HCT116 (cell line): ENCODE data around the gene MOV10L1. TPM values are rescaled to one million over a fixed set of nuclear protein-coding genes. Genes with fewer than 3 reads are reported as not detected.

ENCODE experiments used
- ATAC-seq: fragments of 200-7000 bp; cut with Tn5 transposase; 2 replicates; pipeline ENCODE4 v1.9.1; 2020; ENCODE audit warnings: mild to moderate bottlenecking, moderate library complexity
- BruUV-seq: library from RNA; stranded (reverse); fragments of 400-500 nt; replicated peaks from 2 replicates; lab custom pipeline; 2021; lab: Mats Ljungman, UMichigan
- CTCF ChIA-PET: fragments of 300-600 bp; sonication (Branson Sonifier 250); formaldehyde crosslinking; loops from one replicate; lab custom pipeline; 2021; ENCODE audit warnings: antibody characterized with exemption; lab: Charles Lee
- POLR2A ChIA-PET: fragments of 300-600, 350-600 bp; sonication (Branson Sonifier 250); formaldehyde crosslinking; loops from one replicate; lab custom pipeline; 2021; ENCODE audit warnings: antibody characterized with exemption; lab: Charles Lee
- RAD21 ChIA-PET, 2 experiments: fragments of 300-600 bp; sonication (Branson Sonifier 250); formaldehyde crosslinking; loops; one replicate each; lab custom pipeline; 2023; ENCODE audit warnings: low total read pairs in 2 of 2; ENCODE audit not compliant: uncharacterized antibody in 2 of 2, unreplicated experiment in 2 of 2, low non-redundant PET in 1 of 2; lab: Charles Lee
- DNase-seq: peaks from one replicate; pipeline ENCODE4 v3.0.0-alpha.2; 2010; ENCODE audit warnings: low read depth, low spot score
- H2AFZ ChIP-seq: fragments of 200-600 bp; shearing (Covaris generic), sonication (generic); 2 replicates; pipeline ENCODE4 v1.6.1; 2017; ENCODE audit warnings: low read depth, mixed run types, mixed read lengths, antibody characterized with exemption, low read length; ENCODE audit not compliant: poor library complexity, severe bottlenecking
- H3K27ac ChIP-seq: 2 replicates; pipeline ENCODE4 v1.5.1; 2012; ENCODE audit warnings: low read depth, low read length
- H3K27me3 ChIP-seq: fragments of 200-600 bp; sonication (generic); 2 replicates; pipeline ENCODE4 v1.6.1; 2016; ENCODE audit warnings: mixed run types, low read length, mixed read lengths; ENCODE audit not compliant: insufficient read depth
- H3K36me3 ChIP-seq, 2 experiments: fragments of 200-500 bp in 1 of 2; fragments of 200-600 bp in 1 of 2; sonication (Bioruptor generic) in 1 of 2; sonication (generic) in 1 of 2; 2 replicates each; pipeline versions ENCODE4 v1.5.1 to v1.6.1; 2014 to 2016; ENCODE audit warnings: low read length in 2 of 2, inconsistent platforms in 1 of 2, mixed read lengths in 1 of 2, mixed run types in 1 of 2; ENCODE audit not compliant: insufficient read depth in 2 of 2, control insufficient read depth in 1 of 2
- H3K4me1 ChIP-seq, 2 experiments: fragments of 200-600 bp in 1 of 2; sonication (generic) in 1 of 2; 2 replicates each; pipeline versions ENCODE4 v1.5.1 to v1.6.1; 2012 to 2017; ENCODE audit warnings: low read length in 2 of 2, inconsistent platforms in 1 of 2, mild to moderate bottlenecking in 1 of 2, mixed read lengths in 1 of 2, mixed run types in 1 of 2, moderate library complexity in 1 of 2; ENCODE audit not compliant: insufficient read depth in 2 of 2, control insufficient read depth in 1 of 2
- H3K4me2 ChIP-seq: fragments of 200-600 bp; sonication (generic); 2 replicates; pipeline ENCODE4 v1.6.1; 2017; ENCODE audit warnings: mixed run types, low read length, mixed read lengths
- H3K4me3 ChIP-seq, 2 experiments: fragments of 200-600 bp in 1 of 2; sonication (generic) in 1 of 2; replicated peaks in 1 of 2; 2 replicates each; pipeline ENCODE4 v1.5.1; 2011 to 2016; ENCODE audit warnings: low read length in 2 of 2, control low read depth in 1 of 2, low read depth in 1 of 2, mild to moderate bottlenecking in 1 of 2, mixed read lengths in 1 of 2, mixed run types in 1 of 2
- H3K79me2 ChIP-seq: fragments of 200-600 bp; sonication (generic); 2 replicates; pipeline ENCODE4 v1.6.1; 2017; ENCODE audit warnings: mild to moderate bottlenecking, mixed run types, low read length, moderate library complexity, mixed read lengths; ENCODE audit not compliant: insufficient read depth
- H3K9ac ChIP-seq: fragments of 200-600 bp; sonication (generic); 2 replicates; pipeline ENCODE4 v1.6.1; 2016; ENCODE audit warnings: low read length, mixed read lengths
- H3K9me2 ChIP-seq: fragments of 200-600 bp; sonication (generic), shearing (Covaris generic); 2 replicates; pipeline ENCODE4 v1.6.1; 2017; ENCODE audit warnings: mixed run types, mild to moderate bottlenecking, moderate library complexity; ENCODE audit not compliant: insufficient read depth
- H3K9me3 ChIP-seq, 2 experiments: fragments of 200-500 bp in 1 of 2; fragments of 200-600 bp in 1 of 2; sonication (Bioruptor generic) in 1 of 2; sonication (generic) in 1 of 2; 2 replicates each; pipeline ENCODE4 v1.6.1; 2014 to 2017; ENCODE audit warnings: low read length in 2 of 2, mixed read lengths in 2 of 2, inconsistent platforms in 1 of 2, low read depth in 1 of 2, mild to moderate bottlenecking in 1 of 2, mixed run types in 1 of 2, moderate library complexity in 1 of 2; ENCODE audit not compliant: control insufficient read depth in 1 of 2, insufficient read depth in 1 of 2
- H4K20me1 ChIP-seq: fragments of 200-600 bp; sonication (generic), shearing (Covaris generic); 2 replicates; pipeline ENCODE4 v1.6.1; 2017; ENCODE audit warnings: mixed run types, mild to moderate bottlenecking, moderate library complexity; ENCODE audit not compliant: insufficient read depth
- ATF3 ChIP-seq: IDR thresholded peaks from 2 replicates; pipeline ENCODE4 v1.6.1; 2012
- CBX3 ChIP-seq: IDR thresholded peaks from 2 replicates; pipeline ENCODE4 v1.6.1; 2012; ENCODE audit warnings: low read depth
- CEBPB ChIP-seq: IDR thresholded peaks from 2 replicates; pipeline ENCODE4 v1.6.1; 2012; ENCODE audit warnings: low read depth
- CTCF ChIP-seq, 3 experiments: fragments of 200-600 bp in 1 of 3; sonication (generic) in 1 of 3; IDR thresholded peaks in 2 of 3; conservative IDR thresholded peaks in 1 of 3; 2 replicates each; pipeline ENCODE4 v1.5.1; 2012 to 2017; ENCODE audit warnings: low read depth in 2 of 3, low read length in 2 of 3, antibody characterized with exemption in 1 of 3, borderline replicate concordance in 1 of 3, control low read depth in 1 of 3, mild to moderate bottlenecking in 1 of 3, mixed read lengths in 1 of 3, mixed run types in 1 of 3, moderate library complexity in 1 of 3; ENCODE audit not compliant: insufficient read depth in 1 of 3
- EGR1 ChIP-seq: IDR thresholded peaks from 2 replicates; pipeline ENCODE4 v1.6.1; 2012; ENCODE audit warnings: low read depth
- EZH2 ChIP-seq: fragments of 200-600 bp; sonication (generic); IDR thresholded peaks from 2 replicates; pipeline ENCODE4 v1.6.1; 2017; ENCODE audit warnings: antibody characterized with exemption, mixed run types
- EZH2phosphoT487 ChIP-seq: fragments of 200-600 bp; IDR thresholded peaks from 2 replicates; pipeline ENCODE4 v1.6.1; 2018; ENCODE audit warnings: antibody characterized with exemption, borderline replicate concordance
- FOSL1 ChIP-seq: IDR thresholded peaks from 2 replicates; pipeline ENCODE4 v1.6.1; 2012; ENCODE audit warnings: low read depth
- JUND ChIP-seq: IDR thresholded peaks from 2 replicates; pipeline ENCODE4 v1.6.1; 2012
- MAX ChIP-seq: IDR thresholded peaks from 2 replicates; pipeline ENCODE4 v1.6.1; 2012
- POLR2A ChIP-seq: IDR thresholded peaks from 2 replicates; pipeline ENCODE4 v1.7.0; 2011; ENCODE audit warnings: borderline replicate concordance; ENCODE audit not compliant: insufficient read depth, insufficient read length; ENCODE audit errors: extremely low read depth
- POLR2AphosphoS5 ChIP-seq: IDR thresholded peaks from 2 replicates; pipeline ENCODE4 v1.6.1; 2011; ENCODE audit warnings: mild to moderate bottlenecking, low read depth, low read length, moderate library complexity
- RAD21 ChIP-seq: IDR thresholded peaks from 2 replicates; pipeline ENCODE4 v1.6.1; 2012; ENCODE audit warnings: low read depth, mild to moderate bottlenecking
- REST ChIP-seq: IDR thresholded peaks from 2 replicates; pipeline ENCODE4 v1.6.1; 2012; ENCODE audit warnings: low read depth
- SIN3A ChIP-seq: IDR thresholded peaks from 2 replicates; pipeline ENCODE4 v1.6.1; 2012; ENCODE audit warnings: low read depth
- SP1 ChIP-seq: IDR thresholded peaks from 2 replicates; pipeline ENCODE4 v1.6.1; 2012; ENCODE audit warnings: low read depth
- SRF ChIP-seq: IDR thresholded peaks from 2 replicates; pipeline ENCODE4 v1.6.1; 2012; ENCODE audit warnings: low read depth
- ZBTB33 ChIP-seq: IDR thresholded peaks from 2 replicates; pipeline ENCODE4 v1.6.1; 2011; ENCODE audit warnings: mild to moderate bottlenecking, low read length, moderate library complexity; ENCODE audit not compliant: insufficient replicate concordance; ENCODE audit errors: extremely low read depth
- ZFX ChIP-seq: fragments of 450-650 bp; IDR thresholded peaks from 2 replicates; pipeline ENCODE4 v1.6.1; 2017
- ZNF274 ChIP-seq: fragments of 200-500 bp; sonication (Bioruptor generic); IDR thresholded peaks from 2 replicates; pipeline ENCODE4 v1.6.1; 2014; ENCODE audit warnings: mild to moderate bottlenecking, low read depth, low read length, inconsistent platforms
- intact Hi-C: fragments of 100-400 bp; cut with micrococcal nuclease; formaldehyde crosslinking; loops from 2 replicates; pipeline ENCODE4 v1.10.0; 2022
- total RNA-seq: library from RNA; stranded (reverse); gene quantifications from one replicate; pipeline ENCODE4 v1.2.1, GENCODE V29; 2021; ENCODE audit not compliant: unreplicated experiment

The MOV10L1 gene
- total RNA-seq, 1 experiment from 2014 or later, result not detected

GRCh38 chr22:50150161-50151129, 60.6 kb downstream of the MOV10L1 start:
- H2AFZ ChIP-seq, result no peak overlapping the region
- DNase-seq (no peak), ATAC-seq (no peak)
- H3K4me2 ChIP-seq, result no peak overlapping the region
- H3K9me3 ChIP-seq, result no peaks in the 10 kb centered on the region
- no peaks in the 10 kb centered on the region for H3K9me2 ChIP-seq
- no peak overlapping the region for H3K4me3 ChIP-seq
- intact Hi-C loops, result no loop called here
- RAD21 ChIA-PET, result no interaction called here
- POLR2A ChIA-PET, result no interaction called here
- no peaks in the 10 kb centered on the region for H3K36me3 ChIP-seq
- BruUV-seq, result no TSS peak
- no peaks in the 10 kb centered on the region for H3K79me2 ChIP-seq
- H3K27ac ChIP-seq, result no peak overlapping the region
- TF ChIP-seq ZBTB33, result no peak
- no peak for TF ChIP-seq CTCF (IDR thresholded peaks at IDR 0.05 in 2 of 3, conservative IDR thresholded peaks at IDR 0.05 in 1 of 3; ENCODE audit: borderline replicate concordance in 1 of 3, insufficient read depth in 1 of 3, low read depth in 2 of 3, low read length in 2 of 3)
- no peak for TF ChIP-seq POLR2AphosphoS5
- no peak for TF ChIP-seq EGR1
- no peak for TF ChIP-seq MAX
- TF ChIP-seq EZH2, result no peak
- TF ChIP-seq CEBPB, result no peak
- no peak for TF ChIP-seq JUND
- no peak for TF ChIP-seq SP1
- no peak for TF ChIP-seq RAD21
- no peak for TF ChIP-seq POLR2A
- no peak for TF ChIP-seq REST
- no peak for TF ChIP-seq EZH2phosphoT487
- TF ChIP-seq SIN3A, result no peak
- no peak for TF ChIP-seq FOSL1
- TF ChIP-seq ZNF274, result no peak
- TF ChIP-seq ATF3, result no peak
- TF ChIP-seq CBX3, result no peak
- no peak for TF ChIP-seq ZFX
- TF ChIP-seq SRF, result no peak
- no peak overlapping the region for H3K9ac ChIP-seq
- H3K27me3 ChIP-seq, result no peaks in the 10 kb centered on the region
- CTCF ChIA-PET, result no interaction called here
- H3K4me1 ChIP-seq, result peaks cover 3 to 9% of the 10 kb centered on the region in 2 experiments; a peak in 2 of 4 replicates
- no peaks in the 10 kb centered on the region for H4K20me1 ChIP-seq
